OCI-LY3 (cell line): ENCODE measurements around the gene DRC3.

Experiments used
- EZH2phosphoT487 ChIP-seq: fragments of 200-600 bp; shearing (Covaris generic); IDR thresholded peaks from 2 replicates; pipeline ENCODE4 v1.6.1; 2018; ENCODE audit warnings: antibody characterized with exemption, mixed run types, low read depth
- TF ChIP-seq, protein P1 (sequence below): fragments of 200-600, 300-600 bp; sonication (generic); IDR thresholded peaks from 2 replicates; pipeline ENCODE4 v1.5.1; 2014; ENCODE audit warnings: antibody characterized with exemption, low read length, low read depth

DNA sequence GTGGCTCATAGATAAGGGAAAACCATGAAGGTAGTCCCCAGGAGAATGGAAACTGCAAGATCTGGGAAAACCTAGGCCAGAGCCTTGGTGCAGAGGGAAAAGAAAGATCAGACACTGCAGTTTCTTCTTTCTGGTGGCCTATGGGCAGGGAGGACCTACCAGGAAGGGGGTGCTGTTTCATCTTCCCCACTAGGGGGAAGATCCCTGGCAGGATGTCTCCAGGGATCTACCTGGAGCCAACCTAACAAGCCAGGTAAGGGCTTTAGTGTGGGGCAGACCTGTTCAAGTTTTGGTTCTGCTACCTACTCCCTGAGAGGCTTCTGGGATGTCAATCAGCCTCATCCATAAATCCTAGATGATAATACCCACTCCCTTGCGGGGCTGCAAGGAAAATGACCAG lies 21.9 kb upstream of the DRC3 start:
- TF ChIP-seq, protein P1, sequence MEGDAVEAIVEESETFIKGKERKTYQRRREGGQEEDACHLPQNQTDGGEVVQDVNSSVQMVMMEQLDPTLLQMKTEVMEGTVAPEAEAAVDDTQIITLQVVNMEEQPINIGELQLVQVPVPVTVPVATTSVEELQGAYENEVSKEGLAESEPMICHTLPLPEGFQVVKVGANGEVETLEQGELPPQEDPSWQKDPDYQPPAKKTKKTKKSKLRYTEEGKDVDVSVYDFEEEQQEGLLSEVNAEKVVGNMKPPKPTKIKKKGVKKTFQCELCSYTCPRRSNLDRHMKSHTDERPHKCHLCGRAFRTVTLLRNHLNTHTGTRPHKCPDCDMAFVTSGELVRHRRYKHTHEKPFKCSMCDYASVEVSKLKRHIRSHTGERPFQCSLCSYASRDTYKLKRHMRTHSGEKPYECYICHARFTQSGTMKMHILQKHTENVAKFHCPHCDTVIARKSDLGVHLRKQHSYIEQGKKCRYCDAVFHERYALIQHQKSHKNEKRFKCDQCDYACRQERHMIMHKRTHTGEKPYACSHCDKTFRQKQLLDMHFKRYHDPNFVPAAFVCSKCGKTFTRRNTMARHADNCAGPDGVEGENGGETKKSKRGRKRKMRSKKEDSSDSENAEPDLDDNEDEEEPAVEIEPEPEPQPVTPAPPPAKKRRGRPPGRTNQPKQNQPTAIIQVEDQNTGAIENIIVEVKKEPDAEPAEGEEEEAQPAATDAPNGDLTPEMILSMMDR = no peak
- TF ChIP-seq EZH2phosphoT487 = no peak
